Natural killer cell (primary cell): Measurements from ENCODE around the gene APPL2. TPM values are rescaled to one million over a fixed set of nuclear protein-coding genes. Genes with fewer than 3 reads are reported as not detected.

Experiments
- ATAC-seq, 3 donors: fragments of 150-1000 bp in 2 of 3; fragments of 200-7000 bp in 1 of 3; cut with Tn5 transposase; 1 replicate in 1 of 3; 2 replicates in 2 of 3; pipeline ENCODE4 v1.10.0; 2021; ENCODE audit warnings: mild to moderate bottlenecking in 2 of 3, moderate library complexity in 2 of 3
- DNase-seq, 2 donors: peaks; one replicate each; pipeline versions ENCODE4 v3.0.0 to v3.0.0-alpha.2; 2013 to 2021; ENCODE audit warnings: mixed read lengths in 1 of 2
- H3K27ac ChIP-seq: one replicate; pipeline ENCODE4 v1.5.1; 2013; ENCODE audit warnings: mild to moderate bottlenecking, low read length
- H3K27me3 ChIP-seq: one replicate; pipeline ENCODE4 v1.6.1; 2013; ENCODE audit warnings: low read length; ENCODE audit not compliant: control insufficient read depth, insufficient read depth
- H3K36me3 ChIP-seq: one replicate; pipeline ENCODE4 v1.6.1; 2013; ENCODE audit warnings: low read length; ENCODE audit not compliant: control insufficient read depth, insufficient read depth
- H3K4me1 ChIP-seq: one replicate; pipeline ENCODE4 v1.6.1; 2013; ENCODE audit warnings: low read length; ENCODE audit not compliant: control insufficient read depth, insufficient read depth
- H3K4me3 ChIP-seq: one replicate; pipeline ENCODE4 v1.5.1; 2013; ENCODE audit warnings: low read length
- H3K9me3 ChIP-seq: one replicate; pipeline ENCODE4 v1.6.1; 2013; ENCODE audit warnings: low read length; ENCODE audit not compliant: control insufficient read depth, insufficient read depth
- H3K27ac Mint-ChIP-seq, 2 donors: one replicate each; pipeline ENCODE4 v1.8.0; 2022; ENCODE audit warnings: mild to moderate bottlenecking in 2 of 2, mixed read lengths in 2 of 2, moderate library complexity in 1 of 2
- H3K27me3 Mint-ChIP-seq, 2 donors: one replicate each; pipeline ENCODE4 v1.8.0; 2022; ENCODE audit warnings: low read depth in 2 of 2, mixed read lengths in 2 of 2
- H3K36me3 Mint-ChIP-seq: one replicate; pipeline ENCODE4 v1.8.0; 2022; ENCODE audit warnings: mixed read lengths
- H3K4me1 Mint-ChIP-seq, 2 donors: one replicate each; pipeline ENCODE4 v1.8.0; 2022; ENCODE audit warnings: mixed read lengths in 2 of 2
- H3K4me3 Mint-ChIP-seq: one replicate; pipeline ENCODE4 v1.8.0; 2022; ENCODE audit warnings: mild to moderate bottlenecking, moderate library complexity, mixed read lengths
- H3K9me3 Mint-ChIP-seq, 2 donors: one replicate each; pipeline ENCODE4 v1.8.0; 2022; ENCODE audit warnings: mixed read lengths in 2 of 2
- CTCF ChIP-seq: fragments of 200-600 bp; IDR thresholded peaks from one replicate; pipeline ENCODE4 v1.8.0; 2022; ENCODE audit warnings: antibody characterized with exemption
- WGBS: methylation state at CpG from one replicate; pipeline ENCODE4 v1.1.7; 2013; ENCODE audit warnings: missing lambda C conversion rate; ENCODE audit not compliant: insufficient coverage; 5-methylcytosine and 5-hydroxymethylcytosine counted together
- intact Hi-C: fragments of 100-400 bp; cut with micrococcal nuclease; formaldehyde crosslinking; loops from one replicate; pipeline ENCODE4 v1.14.2; 2022
- total RNA-seq, 4 donors: library from RNA; stranded (reverse); fragments of 120-200 nt in 1 of 4; gene quantifications; one replicate each; pipeline versions ENCODE4 v1.2.3 to v1.2.4, GENCODE V29; 2013 to 2022

APPL2 gene
- total RNA-seq, 3 donors from 2014 or later (not counting 1 experiment from before 2014, with no cell fraction given) = 56.0 to 65.9 (median 64.2) TPM

- Mint-ChIP-seq H3K4me3 (no peak overlapping the region), H3K27ac (no peak overlapping the region), H3K4me1 (peaks cover 50 to 52% of the 10 kb centered on the region in 2 donors), H3K27me3 (no peaks in the 10 kb centered on the region), H3K9me3 (no peaks in the 10 kb centered on the region), H3K36me3 (peaks cover 15% of the 10 kb centered on the region)
- DNase-seq (no peak), ATAC-seq (no peak)
- Histone ChIP-seq H3K4me1 (no peaks in the 10 kb centered on the region), H3K27ac (no peak overlapping the region), H3K27me3 (no peaks in the 10 kb centered on the region), H3K36me3 (peaks cover 51% of the 10 kb centered on the region), H3K4me3 (no peak overlapping the region), H3K9me3 (no peaks in the 10 kb centered on the region)
- over 99% methylated on average over 6 of the region's 6 CpGs for WGBS
- intact Hi-C loops = no loop called here
- no peak for TF ChIP-seq CTCF
These were observed 15.6 kb downstream of the APPL2 start for GRCh38 chr12:105220150-105220928.

- intact Hi-C loops = no loop called here
These were observed 16.5 kb downstream of the APPL2 start for GRCh38 chr12:105219261-105220028.

GRCh38 chr12:105218434-105218833, 17.5 kb downstream of the APPL2 start:
- DNase-seq (no peak), ATAC-seq (no peak)
- WGBS = 94% methylated on average over 7 of the region's 7 CpGs
- H3K4me1 ChIP-seq = no peaks in the 10 kb centered on the region
- H3K9me3 ChIP-seq = no peaks in the 10 kb centered on the region
- Mint-ChIP-seq H3K9me3 (no peaks in the 10 kb centered on the region), H3K4me1 (peaks cover 40 to 44% of the 10 kb centered on the region in 2 donors), H3K36me3 (peaks cover 15% of the 10 kb centered on the region), H3K27ac (no peak overlapping the region), H3K4me3 (no peak overlapping the region), H3K27me3 (no peaks in the 10 kb centered on the region)
- intact Hi-C loops = no loop called here
- peaks cover 65% of the 10 kb centered on the region for H3K36me3 ChIP-seq
- H3K4me3 ChIP-seq = no peak overlapping the region
- no peak overlapping the region for H3K27ac ChIP-seq
- no peak for TF ChIP-seq CTCF
- no peaks in the 10 kb centered on the region for H3K27me3 ChIP-seq

More at GRCh38 chr12:105219261-105220028, 16.5 kb downstream of the APPL2 start:
- Mint-ChIP-seq H3K9me3 (no peaks in the 10 kb centered on the region), H3K4me3 (no peak overlapping the region), H3K27me3 (no peaks in the 10 kb centered on the region), H3K4me1 (peaks cover 45 to 46% of the 10 kb centered on the region in 2 donors), H3K27ac (peak overlapping the region; percentile 36 to 38), H3K36me3 (peaks cover 15% of the 10 kb centered on the region)
- H3K9me3 ChIP-seq = no peaks in the 10 kb centered on the region
- TF ChIP-seq CTCF = no peak
- H3K36me3 ChIP-seq = peaks cover 59% of the 10 kb centered on the region
- DNase-seq (no peak), ATAC-seq (no peak)
- H3K27me3 ChIP-seq = no peaks in the 10 kb centered on the region
- H3K4me3 ChIP-seq = no peak overlapping the region
- 71% methylated on average over 2 of the region's 4 CpGs for WGBS
- no peaks in the 10 kb centered on the region for H3K4me1 ChIP-seq
- no peak overlapping the region for H3K27ac ChIP-seq
